GM12801 (cell line): ENCODE measurements around the gene PRKD1.

ENCODE experiments used
- TF ChIP-seq, protein P1 (sequence below): IDR thresholded peaks from one replicate; pipeline ENCODE4 v1.5.1; 2011; ENCODE audit warnings: control low read depth; ENCODE audit not compliant: insufficient read length; ENCODE audit errors: extremely low read depth

PRKD1 gene

DNA sequence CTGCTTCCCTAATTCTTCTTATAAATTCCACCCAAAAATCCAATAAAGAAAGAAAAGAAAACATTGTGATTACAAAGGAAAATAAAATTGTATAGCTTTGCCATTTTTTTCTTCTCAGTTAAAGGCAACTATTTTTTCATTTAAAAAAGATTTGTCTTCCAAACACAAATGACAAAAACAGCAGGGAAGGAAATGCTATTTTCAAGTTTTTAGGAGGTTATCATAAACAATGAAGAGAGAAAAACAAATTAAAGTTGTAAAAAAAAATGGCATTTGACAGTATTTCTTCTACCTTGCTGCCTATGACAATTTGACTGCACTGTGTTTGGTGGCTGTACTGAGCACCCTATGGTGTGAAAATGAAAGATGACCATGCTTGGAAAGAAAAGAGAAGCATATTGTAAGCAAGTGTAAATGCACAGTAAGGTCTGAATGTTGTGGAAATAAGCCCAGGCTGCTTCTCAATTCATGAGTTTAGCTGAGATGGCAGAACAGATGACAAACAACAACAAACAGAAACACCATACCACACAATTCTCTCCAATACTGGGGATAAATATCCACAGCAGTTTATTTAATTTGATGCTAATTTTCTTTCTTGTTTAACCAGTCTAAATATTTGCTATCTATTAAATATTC is 109.8 kb downstream of the PRKD1 start:
- TF ChIP-seq, protein P1, sequence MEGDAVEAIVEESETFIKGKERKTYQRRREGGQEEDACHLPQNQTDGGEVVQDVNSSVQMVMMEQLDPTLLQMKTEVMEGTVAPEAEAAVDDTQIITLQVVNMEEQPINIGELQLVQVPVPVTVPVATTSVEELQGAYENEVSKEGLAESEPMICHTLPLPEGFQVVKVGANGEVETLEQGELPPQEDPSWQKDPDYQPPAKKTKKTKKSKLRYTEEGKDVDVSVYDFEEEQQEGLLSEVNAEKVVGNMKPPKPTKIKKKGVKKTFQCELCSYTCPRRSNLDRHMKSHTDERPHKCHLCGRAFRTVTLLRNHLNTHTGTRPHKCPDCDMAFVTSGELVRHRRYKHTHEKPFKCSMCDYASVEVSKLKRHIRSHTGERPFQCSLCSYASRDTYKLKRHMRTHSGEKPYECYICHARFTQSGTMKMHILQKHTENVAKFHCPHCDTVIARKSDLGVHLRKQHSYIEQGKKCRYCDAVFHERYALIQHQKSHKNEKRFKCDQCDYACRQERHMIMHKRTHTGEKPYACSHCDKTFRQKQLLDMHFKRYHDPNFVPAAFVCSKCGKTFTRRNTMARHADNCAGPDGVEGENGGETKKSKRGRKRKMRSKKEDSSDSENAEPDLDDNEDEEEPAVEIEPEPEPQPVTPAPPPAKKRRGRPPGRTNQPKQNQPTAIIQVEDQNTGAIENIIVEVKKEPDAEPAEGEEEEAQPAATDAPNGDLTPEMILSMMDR, result no peak

DNA sequence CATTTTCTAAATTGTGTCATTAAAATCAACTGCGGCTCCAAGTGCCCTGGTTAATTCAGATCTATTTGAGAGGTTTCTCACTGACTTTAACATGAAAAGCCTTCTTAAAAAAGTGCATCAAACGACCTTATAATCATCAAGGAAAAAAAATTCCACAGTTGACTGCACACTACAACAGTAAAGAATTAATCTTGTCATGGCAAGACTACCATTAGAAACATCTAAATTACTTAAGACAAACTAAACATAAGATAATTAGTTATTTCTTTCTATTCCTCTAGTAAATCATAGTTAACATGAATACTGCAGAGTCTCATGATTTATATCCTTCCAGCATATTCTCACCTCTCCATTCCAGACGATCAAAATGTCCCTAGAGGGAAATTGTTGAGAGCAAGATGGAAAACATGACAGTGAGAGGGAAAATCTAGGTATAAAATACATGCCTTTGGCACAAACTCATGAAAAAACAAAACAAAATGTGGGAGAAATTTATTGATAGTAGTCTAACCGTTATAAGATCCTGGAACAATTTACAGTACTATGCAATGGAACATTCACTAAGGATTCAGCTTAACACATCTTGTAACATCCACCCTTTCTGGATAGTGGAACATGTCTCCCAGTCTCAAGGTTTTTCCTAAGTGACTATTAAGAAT is 112.5 kb downstream of the PRKD1 start:
- TF ChIP-seq, protein P1, result no peak

DNA sequence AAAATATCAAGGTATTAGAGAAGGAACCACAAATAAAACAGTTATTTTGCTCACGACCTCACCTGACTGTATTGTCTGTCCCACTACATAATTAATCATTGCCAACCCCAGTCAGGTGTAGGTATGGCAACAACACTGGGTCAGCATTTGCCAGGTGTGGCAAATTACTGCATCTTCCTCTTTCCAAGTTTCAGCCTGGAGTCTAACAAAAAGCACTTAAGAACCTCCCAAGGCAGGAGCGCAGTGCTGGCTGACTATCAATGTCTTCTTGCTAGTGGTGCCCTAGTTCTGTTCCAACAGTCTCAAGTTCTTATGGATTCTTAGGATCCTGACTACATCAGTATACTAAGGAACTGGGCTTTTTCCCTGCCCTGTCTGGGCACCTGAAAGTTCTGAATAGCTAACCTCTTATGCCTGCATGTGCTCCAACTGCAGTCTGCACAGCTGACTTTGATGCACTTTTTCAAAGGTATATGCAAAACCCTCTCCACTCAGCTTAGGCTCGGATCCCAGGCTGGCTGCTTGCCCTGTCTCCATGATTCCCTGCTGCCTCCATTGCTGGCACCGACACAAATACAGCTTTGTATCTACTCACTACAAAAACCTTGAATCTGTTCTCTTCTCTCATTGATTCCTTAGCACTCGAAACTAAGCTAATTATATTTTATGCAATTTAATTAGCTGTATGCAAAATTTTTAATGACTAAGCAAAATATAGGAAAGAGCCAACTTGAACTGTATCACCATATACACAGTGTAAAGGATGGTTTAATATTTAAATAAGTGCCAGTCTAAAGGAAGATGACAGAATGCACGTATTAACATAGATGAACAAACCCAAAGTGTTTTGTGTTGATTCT is 113.3 kb downstream of the PRKD1 start:
- TF ChIP-seq, protein P1, result no peak

DNA sequence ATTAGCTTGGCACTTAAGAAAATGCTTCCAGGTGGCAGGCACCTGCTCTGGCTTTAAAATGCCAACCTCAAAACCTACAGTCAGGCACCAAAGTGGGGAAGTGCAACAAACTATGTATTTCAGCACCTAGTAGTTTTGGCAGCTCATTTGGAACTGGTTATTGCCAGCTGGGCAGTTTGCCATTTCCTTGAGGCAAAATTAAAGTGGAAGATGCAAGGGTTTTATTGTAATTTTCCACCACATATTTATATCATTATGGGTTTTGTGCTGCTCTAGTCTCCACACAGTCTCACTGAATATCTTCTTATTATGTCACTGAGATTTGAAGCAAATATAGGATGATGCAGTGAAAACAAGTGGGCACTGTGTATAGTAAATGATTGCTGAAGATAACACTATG is 117.0 kb downstream of the PRKD1 start:
- TF ChIP-seq, protein P1, result no peak

DNA sequence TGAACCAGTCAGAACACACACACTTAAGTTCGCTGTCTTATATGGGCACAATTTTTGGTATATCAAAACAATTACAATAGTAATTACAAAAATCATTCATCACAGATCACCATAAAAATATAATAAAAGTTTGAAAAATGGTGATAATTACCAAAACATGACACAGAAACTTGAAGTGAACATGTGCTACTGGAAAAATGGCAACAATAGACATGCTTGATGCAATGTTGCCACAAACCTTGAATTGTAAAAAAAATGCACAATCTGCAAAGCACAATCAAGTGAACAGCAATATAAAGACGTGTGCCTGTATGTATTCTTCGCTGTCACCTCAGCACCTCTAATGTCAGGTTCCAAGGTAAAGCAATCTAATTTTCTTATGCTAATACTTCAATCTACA is 117.6 kb downstream of the PRKD1 start:
- TF ChIP-seq, protein P1, result no peak

DNA sequence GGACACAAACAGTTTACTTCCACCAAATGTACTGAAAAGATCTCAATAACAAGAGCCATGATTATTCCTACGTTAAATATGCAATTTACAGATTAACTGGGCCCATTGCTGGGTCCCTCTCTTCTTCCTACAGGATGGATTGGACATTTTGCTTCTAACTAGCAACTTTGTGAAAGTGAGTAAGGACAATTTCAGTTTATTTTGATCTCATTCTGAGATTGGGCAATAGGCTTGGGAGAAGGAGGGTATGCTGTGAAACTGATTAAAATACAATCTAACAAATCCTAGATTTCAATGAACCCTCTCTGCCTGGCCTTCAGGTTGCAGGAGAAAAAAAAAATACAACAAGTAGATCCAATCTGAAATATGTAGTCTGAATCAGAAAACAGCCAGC is 121.5 kb downstream of the PRKD1 start:
- TF ChIP-seq, protein P1, result no peak

DNA sequence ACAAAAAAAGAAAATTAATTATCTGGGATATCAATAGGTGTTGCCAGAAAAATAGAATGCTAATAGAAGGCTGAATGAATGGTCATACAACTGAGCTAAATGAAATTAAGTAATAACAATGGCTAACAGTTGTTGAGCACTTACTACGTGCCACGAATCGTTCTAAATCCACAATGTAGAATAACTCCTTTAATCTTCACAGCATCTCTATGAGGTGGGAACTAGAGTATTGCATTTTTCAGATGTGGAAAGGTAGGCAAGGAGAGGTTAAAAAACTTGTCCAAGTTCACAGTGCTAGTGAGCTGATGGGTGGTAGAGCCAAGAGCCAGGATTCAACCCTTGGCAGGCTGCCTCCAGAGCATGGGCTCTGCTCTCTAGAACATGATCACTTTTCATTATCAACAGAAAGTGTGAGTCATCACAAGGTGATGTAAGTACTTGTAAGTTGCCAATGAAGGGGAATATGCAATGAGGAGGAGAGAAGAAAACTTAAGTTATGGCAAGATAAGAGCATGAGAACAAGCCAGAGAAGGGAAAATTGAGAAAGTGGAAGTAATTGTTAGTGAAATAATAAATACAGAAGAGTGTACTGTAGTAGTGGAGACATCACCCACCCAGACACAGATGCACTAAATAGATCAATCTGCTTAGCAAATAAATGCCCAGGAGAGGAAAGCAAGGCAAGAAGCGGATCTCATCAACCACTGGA is 122.1 kb downstream of the PRKD1 start:
- TF ChIP-seq, protein P1, result no peak
